K562 (cell line): ENCODE results near the gene ANKRD6. TPM values are rescaled to one million over a fixed set of nuclear protein-coding genes. Genes with fewer than 3 reads are reported as not detected.

ENCODE experiments used
- ATAC-seq: fragments of 200-7000 bp; cut with Tn5 transposase; 3 replicates; pipeline ENCODE4 v1.9.1; 2020; ENCODE audit warnings: moderate library complexity
- BruUV-seq: library from RNA; stranded (reverse); fragments of 400-500 nt; replicated peaks from 2 replicates; lab custom pipeline; 2021; lab: Mats Ljungman, UMichigan
- CTCF ChIA-PET: fragments of 300-600 bp; formaldehyde crosslinking; extraction: SDS; loops from one replicate; lab custom pipeline; 2021; ENCODE audit warnings: low intra/inter-chr PET ratio; lab: Yijun Ruan, JAX
- POLR2A ChIA-PET: fragments of 300-600, 350-650 bp; sonication (Branson Sonifier 250); formaldehyde crosslinking; extraction: SDS; loops from one replicate; lab custom pipeline; 2021; ENCODE audit warnings: antibody characterized with exemption, inconsistent platforms; lab: Yijun Ruan, JAX
- DNase-seq, 4 experiments: peaks; one replicate each; pipeline versions ENCODE4 v3.0.0 to v3.0.0-alpha.2; 2011 to 2018; ENCODE audit warnings: low spot score in 3 of 4, mixed read lengths in 3 of 4; ENCODE audit errors: extremely low read depth in 1 of 4
- FAIRE-seq: peaks from 2 replicates; lab custom pipeline; 2011; peaks lifted over from hg19 to GRCh38; lab: Jason Lieb, UNC
- H2AFZ ChIP-seq: 2 replicates; pipeline ENCODE4 v1.6.0; 2011; ENCODE audit warnings: low read depth, low read length, control low read depth, inconsistent platforms
- H3K27ac ChIP-seq: fragments of 200-600 bp; 3 replicates; pipeline ENCODE4 v1.8.0; 2011; ENCODE audit warnings: low read depth, mild to moderate bottlenecking, control low read depth, inconsistent platforms, low read length, moderate library complexity, mixed read lengths; ENCODE audit errors: extremely low read depth
- H3K27me3 ChIP-seq, 2 experiments: fragments of 300-600 bp in 1 of 2; 2 replicates in 1 of 2; 3 replicates in 1 of 2; pipeline versions ENCODE4 v1.6.0 to v1.8.0; 2011; ENCODE audit warnings: inconsistent platforms in 2 of 2, low read length in 2 of 2, mild to moderate bottlenecking in 1 of 2, mixed read lengths in 1 of 2, moderate library complexity in 1 of 2; ENCODE audit not compliant: control insufficient read depth in 2 of 2, insufficient read depth in 2 of 2
- H3K36me3 ChIP-seq: fragments of 300-600 bp; 3 replicates; pipeline ENCODE4 v1.8.0; 2011; ENCODE audit warnings: mild to moderate bottlenecking, low read length, inconsistent platforms; ENCODE audit not compliant: control insufficient read depth, insufficient read depth
- H3K4me1 ChIP-seq, 2 experiments: fragments of 200-600 bp in 1 of 2; replicated peaks in 1 of 2; 2 replicates in 1 of 2; 3 replicates in 1 of 2; pipeline versions ENCODE4 v1.5.1 to v1.8.0; 2011; ENCODE audit warnings: inconsistent platforms in 2 of 2, low read length in 2 of 2, mild to moderate bottlenecking in 1 of 2, mixed read lengths in 1 of 2, moderate library complexity in 1 of 2; ENCODE audit not compliant: control insufficient read depth in 2 of 2, insufficient read depth in 2 of 2
- H3K4me2 ChIP-seq: 2 replicates; pipeline ENCODE4 v1.6.1; 2011; ENCODE audit warnings: low read length, control low read depth, inconsistent platforms, mixed read lengths; ENCODE audit not compliant: insufficient read depth
- H3K4me3 ChIP-seq: fragments of 200-600 bp; sonication (generic), shearing (Covaris generic); 2 replicates; pipeline ENCODE4 v1.5.1; 2016; ENCODE audit warnings: control low read depth, inconsistent platforms
- H3K79me2 ChIP-seq: fragments of 200-600 bp; 3 replicates; pipeline ENCODE4 v1.8.0; 2011; ENCODE audit warnings: low read length, inconsistent platforms; ENCODE audit not compliant: control insufficient read depth, insufficient read depth
- H3K9ac ChIP-seq, 2 experiments: 2 replicates each; pipeline versions ENCODE4 v1.6.0 to v1.6.1; 2011; ENCODE audit warnings: low read depth in 2 of 2, low read length in 2 of 2, control low read depth in 1 of 2, inconsistent platforms in 1 of 2, mild to moderate bottlenecking in 1 of 2, mixed read lengths in 1 of 2; ENCODE audit not compliant: insufficient read depth in 1 of 2
- H3K9me1 ChIP-seq: one replicate; pipeline ENCODE4 v1.6.0; 2011; ENCODE audit warnings: inconsistent platforms, mild to moderate bottlenecking, low read length, moderate library complexity; ENCODE audit not compliant: control insufficient read depth, insufficient read depth
- H3K9me3 ChIP-seq: replicated peaks from 2 replicates; pipeline ENCODE4 v1.5.1; 2011; ENCODE audit warnings: low read depth, low read length, inconsistent platforms; ENCODE audit not compliant: control insufficient read depth, insufficient read depth
- H4K20me1 ChIP-seq: replicated peaks from 2 replicates; pipeline ENCODE4 v1.6.1; 2011; ENCODE audit warnings: low read length, inconsistent platforms, mixed read lengths; ENCODE audit not compliant: control insufficient read depth, insufficient read depth
- EHMT2 ChIP-seq: fragments of 450-650 bp; IDR thresholded peaks from 2 replicates; pipeline ENCODE4 v1.6.1; 2018; ENCODE audit warnings: antibody characterized with exemption
- FOXA3 ChIP-seq, 2 experiments: fragments of 450-650 bp in 1 of 2; sonication (generic) in 1 of 2; formaldehyde crosslinking; IDR thresholded peaks in 1 of 2; conservative IDR thresholded peaks in 1 of 2; 2 replicates each; pipeline versions ENCODE4 v1.4.0 to v1.8.0; 2020 to 2022; ENCODE audit warnings: mild to moderate bottlenecking in 2 of 2, missing genetic modification reagents in 1 of 2
- HNRNPH1 ChIP-seq: fragments of 200-400 bp; formaldehyde crosslinking; optimal IDR thresholded peaks from 2 replicates; pipeline ENCODE3; 2017; ENCODE audit warnings: low read depth, mild to moderate bottlenecking, low read length, moderate library complexity
- HNRNPUL1 ChIP-seq: fragments of 200-400 bp; formaldehyde crosslinking; IDR thresholded peaks from 2 replicates; pipeline ENCODE4 v1.6.1; 2017; ENCODE audit warnings: low read length
- NFE2L1 ChIP-seq: fragments of 450-650 bp; IDR thresholded peaks from 2 replicates; pipeline ENCODE4 v1.6.1; 2016; ENCODE audit warnings: missing genetic modification characterization, low read depth, mild to moderate bottlenecking, missing compliant biosample characterization, moderate library complexity, borderline replicate concordance
- RBM15 ChIP-seq: fragments of 200-400 bp; formaldehyde crosslinking; IDR thresholded peaks from 2 replicates; pipeline ENCODE4 v1.6.1; 2018; ENCODE audit warnings: mild to moderate bottlenecking, low read length, moderate library complexity; ENCODE audit not compliant: insufficient read depth
- RBM39 ChIP-seq: fragments of 200-400 bp; formaldehyde crosslinking; optimal IDR thresholded peaks from 2 replicates; pipeline ENCODE3; 2018; ENCODE audit warnings: low read depth, low read length
- TEAD4 ChIP-seq, 2 experiments: sonication (generic) in 1 of 2; formaldehyde crosslinking in 1 of 2; IDR thresholded peaks; 2 replicates each; pipeline versions ENCODE4 v1.6.1 to v1.8.0; 2012 to 2022; ENCODE audit warnings: borderline replicate concordance in 1 of 2, inconsistent platforms in 1 of 2, low read length in 1 of 2, mild to moderate bottlenecking in 1 of 2, missing genetic modification reagents in 1 of 2
- ZNF282 ChIP-seq: sonication (generic); formaldehyde crosslinking; IDR thresholded peaks from 2 replicates; pipeline ENCODE4 v1.8.1; 2023; ENCODE audit warnings: missing genetic modification reagents
- WGBS: fragments of 100-300 bp; shearing (Covaris generic); methylation state at CpG from one replicate; pipeline ENCODE4 v1.1.6; 2016; ENCODE audit warnings: low coverage, mixed read lengths; ENCODE audit not compliant: insufficient coverage; ENCODE audit errors: missing lambda C conversion rate; 5-methylcytosine and 5-hydroxymethylcytosine counted together
- in situ Hi-C: fragments of 300-500 bp; cut with MboI; formaldehyde crosslinking; loops from 4 replicates; pipeline ENCODE4 v1.15.0; 2018; ENCODE audit warnings: inconsistent platforms, mixed read lengths
- intact Hi-C: fragments of 100-400 bp; cut with micrococcal nuclease; formaldehyde crosslinking; loops from 2 replicates; pipeline ENCODE4 v1.14.2; 2022
- polyA plus RNA-seq, 8 experiments: library from polyadenylated mRNA; depleted of rRNA in 4 of 8; stranded (reverse) in 5 of 8; unstranded in 3 of 8; fragments of >200 nt; fragmentation: Nextera tagmentation in 2 of 8; fragmentation: Illumina TruSeq in 1 of 8; extraction: Ambion mirVana in 2 of 8; extraction: Trizol in 1 of 8; gene quantifications; 2 replicates each; pipeline versions ENCODE4 v1.2.1 to v1.2.3, GENCODE V29; 2011 to 2014; ENCODE audit warnings: inconsistent platforms in 1 of 8, missing spikeins in 1 of 8
- total RNA-seq, 7 experiments: library from RNA; depleted of rRNA in 6 of 7; stranded (reverse); fragments of >200 nt in 6 of 7; fragmentation: Illumina TruSeq in 2 of 7; extraction: Trizol in 2 of 7; gene quantifications; 2 replicates each; pipeline versions ENCODE4 v1.2.1 to v1.2.3, GENCODE V29; 2011 to 2021; ENCODE audit warnings: low replicate concordance in 1 of 7
- TF ChIP-seq, protein P1 (sequence below), 2 experiments: fragments of 450-650 bp; IDR thresholded peaks; 2 replicates each; pipeline ENCODE4 v1.6.1; 2016

The ANKRD6 gene
- total and polyA plus RNA-seq, 9 of the 15 experiments (the other 6 are each of a cell fraction or from before 2014, with no cell fraction given), result 0.04 to 0.22 (median 0.08) TPM; not detected in 4

DNA sequence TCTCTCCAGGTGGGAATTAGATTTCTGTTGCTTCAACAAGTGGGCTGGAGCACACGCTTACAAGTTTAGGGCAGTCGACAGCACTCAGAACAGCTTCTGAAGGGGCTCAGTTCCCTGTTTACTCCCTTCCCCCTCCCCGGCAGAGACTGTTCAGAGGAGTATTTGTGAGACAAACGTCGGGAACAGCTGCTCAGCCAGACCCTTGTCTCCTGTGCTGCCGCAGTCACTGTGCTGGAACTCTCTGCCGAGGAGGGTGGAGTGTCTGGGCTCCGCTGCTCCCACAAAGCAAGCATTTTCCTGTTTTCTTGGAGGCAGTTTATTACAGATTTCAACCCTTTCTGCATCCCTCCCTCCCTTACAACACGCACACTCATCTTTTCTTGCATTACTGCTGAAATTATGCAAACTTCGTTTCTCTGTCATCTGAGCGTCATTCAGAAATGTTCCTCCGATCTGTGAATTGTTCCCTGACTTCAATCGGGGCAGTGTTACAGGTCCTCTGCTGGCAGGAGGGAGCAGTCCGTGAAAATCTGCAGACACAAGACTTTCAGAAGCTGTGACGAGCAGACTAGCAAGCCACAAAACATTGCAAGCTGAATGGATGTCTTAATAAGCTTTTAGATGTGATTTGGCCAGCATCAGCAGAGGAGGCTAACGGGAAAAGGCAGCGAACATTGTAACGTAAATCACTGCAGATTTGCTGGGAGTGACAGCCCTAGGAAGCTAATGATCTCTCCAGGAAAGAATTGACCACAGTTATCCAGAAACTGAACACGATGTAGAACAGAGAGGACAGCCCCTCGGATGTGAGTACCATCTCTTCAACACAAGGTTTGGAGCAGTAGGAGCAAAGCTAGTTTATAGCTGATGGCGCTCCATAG lies 129.4 kb downstream of the ANKRD6 start:
- H2AFZ ChIP-seq, result no peak overlapping the region
- H4K20me1 ChIP-seq, result no peaks in the 10 kb centered on the region
- intact Hi-C loops (no loop called here), in situ Hi-C loops (no loop called here)
- H3K4me2 ChIP-seq, result no peak overlapping the region
- WGBS, result under 1% methylated on average over 21 of the region's 21 CpGs
- no peaks in the 10 kb centered on the region for H3K9me3 ChIP-seq
- FAIRE-seq (no peak), ATAC-seq (no peak), DNase-seq (no peak)
- TF ChIP-seq ZNF282, result no peak
- no peak for TF ChIP-seq RBM15
- no peak for TF ChIP-seq HNRNPUL1
- no peak for TF ChIP-seq EHMT2
- no peak for TF ChIP-seq TEAD4 (IDR thresholded peaks at IDR 0.05; ENCODE audit: low read length)
- TF ChIP-seq TEAD4 (CRISPR knock-in tag; IDR thresholded peaks at IDR 0.05; ENCODE audit: borderline replicate concordance), result no peak
- no peak for TF ChIP-seq RBM39
- TF ChIP-seq FOXA3 (CRISPR knock-in tag; conservative IDR thresholded peaks at IDR 0.05 in 1 of 2, IDR thresholded peaks at IDR 0.05 in 1 of 2), result no peak
- no peak for TF ChIP-seq NFE2L1 (tag)
- no peak for TF ChIP-seq HNRNPH1
- TF ChIP-seq, protein P1, sequence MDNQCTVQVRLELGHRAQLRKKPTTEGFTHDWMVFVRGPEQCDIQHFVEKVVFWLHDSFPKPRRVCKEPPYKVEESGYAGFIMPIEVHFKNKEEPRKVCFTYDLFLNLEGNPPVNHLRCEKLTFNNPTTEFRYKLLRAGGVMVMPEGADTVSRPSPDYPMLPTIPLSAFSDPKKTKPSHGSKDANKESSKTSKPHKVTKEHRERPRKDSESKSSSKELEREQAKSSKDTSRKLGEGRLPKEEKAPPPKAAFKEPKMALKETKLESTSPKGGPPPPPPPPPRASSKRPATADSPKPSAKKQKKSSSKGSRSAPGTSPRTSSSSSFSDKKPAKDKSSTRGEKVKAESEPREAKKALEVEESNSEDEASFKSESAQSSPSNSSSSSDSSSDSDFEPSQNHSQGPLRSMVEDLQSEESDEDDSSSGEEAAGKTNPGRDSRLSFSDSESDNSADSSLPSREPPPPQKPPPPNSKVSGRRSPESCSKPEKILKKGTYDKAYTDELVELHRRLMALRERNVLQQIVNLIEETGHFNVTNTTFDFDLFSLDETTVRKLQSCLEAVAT (IDR thresholded peaks at IDR 0.05), result no peak
- CTCF ChIA-PET, result no interaction called here
- no peaks in the 10 kb centered on the region for H3K4me1 ChIP-seq
- no peak overlapping the region for H3K9ac ChIP-seq
- no peaks in the 10 kb centered on the region for H3K36me3 ChIP-seq
- H3K9me1 ChIP-seq, result no peaks in the 10 kb centered on the region
- BruUV-seq, result no TSS peak
- H3K27ac ChIP-seq, result no peak overlapping the region
- POLR2A ChIA-PET, result interaction anchor here (0.6 to 0.7 kb wide), 3 partner anchors 8 to 501 kb away, joined by 3 to 4 read pairs (median 3); no protein-coding TSS in a partner anchor
- H3K27me3 ChIP-seq, result peaks cover 28 to 29% of the 10 kb centered on the region in 2 experiments
- no peaks in the 10 kb centered on the region for H3K79me2 ChIP-seq
- H3K4me3 ChIP-seq, result no peak overlapping the region
